ENCODE results near the gene BUD31.
A peak's percentile ranks its signal among the peaks of the same experiment; 100 is the strongest.

Gene BUD31

DNA sequence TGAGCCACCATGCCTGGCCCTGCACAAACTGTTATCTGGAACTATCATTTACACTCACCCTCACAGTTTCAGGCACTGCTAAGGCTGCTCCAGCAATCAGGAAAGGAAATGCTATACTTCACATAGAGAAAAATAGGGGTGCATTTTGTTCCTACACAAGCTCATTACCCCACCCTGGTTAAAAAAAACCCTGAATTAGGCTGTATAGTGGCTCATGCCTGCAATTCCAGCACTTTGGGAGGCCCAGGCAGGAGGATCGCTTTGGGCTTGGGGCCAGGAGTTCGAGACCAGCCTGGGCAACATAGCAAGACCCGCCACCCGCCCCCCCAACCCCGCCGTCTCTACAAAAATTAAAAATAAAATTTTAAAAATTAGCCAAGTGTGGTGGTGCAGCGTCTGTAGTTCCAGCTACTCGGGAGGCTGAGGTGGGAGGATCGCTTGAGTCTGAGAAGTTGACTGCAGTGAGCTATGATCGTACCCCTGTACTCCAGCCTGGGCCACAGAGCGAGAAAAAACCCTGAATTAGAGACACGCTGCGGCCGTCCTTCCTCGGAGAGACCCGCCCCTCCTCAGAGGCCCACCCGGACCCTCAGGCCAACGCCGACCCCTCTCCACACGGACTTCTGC, 29.3 kb downstream of the BUD31 start:
- DNase-seq: no peak

- peak; percentile 97 for DNase-seq
Measured at GRCh38 chr7:99438573-99439480, 30.1 kb downstream of the BUD31 start, which contains the start of the genes CPSF4 and PTCD1. Gene CPSF4 (plus strand): TSS chr7:99438943. CDS start chr7:99439083, 140 bp downstream. Gene PTCD1 (minus strand): TSS chr7:99438798. CDS start chr7:99435242, 3,556 bp downstream.

GRCh38 chr7:99440195-99440594, 31.4 kb downstream of the BUD31 start:
- DNase-seq: no peak

- no peak for DNase-seq
Measured at GRCh38 chr7:99446096-99446495, 37.3 kb downstream of the BUD31 start.

- no peak for DNase-seq
Measured at GRCh38 chr7:99447943-99448342, 39.2 kb downstream of the BUD31 start.

- no peak for DNase-seq
Measured at GRCh38 chr7:99448855-99449254, 40.1 kb downstream of the BUD31 start.

GRCh38 chr7:99449326-99449725, 40.6 kb downstream of the BUD31 start:
- DNase-seq: no peak

- DNase-seq: no peak
Measured at GRCh38 chr7:99451936-99452335, 43.2 kb downstream of the BUD31 start.

GRCh38 chr7:99452541-99452940, 43.8 kb downstream of the BUD31 start:
- DNase-seq: no peak

DNA sequence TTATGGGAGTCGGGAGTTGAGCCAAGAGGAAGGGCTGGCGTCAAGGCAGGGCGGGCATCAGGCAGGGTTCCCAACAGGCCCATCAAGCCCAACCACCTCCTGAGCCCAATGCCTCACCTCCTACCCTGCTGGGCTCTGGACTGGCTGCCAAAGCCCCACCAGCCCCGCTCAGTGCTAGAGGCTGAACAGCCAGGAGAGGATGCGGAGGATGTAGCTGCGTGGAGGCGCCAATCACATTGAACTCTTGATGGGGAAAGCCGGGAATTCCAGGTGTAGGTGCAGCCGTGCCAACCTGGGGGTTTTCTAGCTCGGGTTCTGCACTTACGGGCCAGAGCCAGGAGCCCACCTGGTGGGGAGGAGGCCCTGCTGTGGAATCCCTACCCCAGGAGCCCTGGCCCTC, 44.3 kb downstream of the BUD31 start:
- DNase-seq: no peak

- no peak for DNase-seq
Measured at GRCh38 chr7:99455874-99456273, 47.1 kb downstream of the BUD31 start.

DNA sequence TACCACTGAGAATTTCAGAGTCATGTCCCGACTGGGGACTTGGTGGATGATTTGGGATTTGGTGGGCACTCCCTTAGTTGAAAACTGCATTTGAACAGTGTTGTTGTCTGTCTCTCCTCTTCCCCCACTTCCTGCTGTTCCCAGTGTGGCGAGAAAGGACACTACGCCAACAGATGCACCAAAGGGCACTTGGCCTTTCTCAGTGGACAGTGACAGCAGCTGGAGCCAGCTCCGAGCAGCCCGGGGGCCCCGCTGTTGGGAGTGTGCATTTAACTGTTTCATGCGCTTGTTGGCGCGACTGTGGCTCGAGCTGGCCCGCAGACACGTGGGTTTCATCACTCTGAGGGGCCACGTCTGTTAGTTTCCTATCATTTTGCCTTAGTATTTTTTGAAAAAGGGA, 47.5 kb downstream of the BUD31 start:
- DNase-seq: no peak

GRCh38 chr7:99457050-99457649, 48.4 kb downstream of the BUD31 start:
- no peak for DNase-seq

- no peak for DNase-seq
Measured at GRCh38 chr7:99457650-99458493, 49.1 kb downstream of the BUD31 start.

DNA sequence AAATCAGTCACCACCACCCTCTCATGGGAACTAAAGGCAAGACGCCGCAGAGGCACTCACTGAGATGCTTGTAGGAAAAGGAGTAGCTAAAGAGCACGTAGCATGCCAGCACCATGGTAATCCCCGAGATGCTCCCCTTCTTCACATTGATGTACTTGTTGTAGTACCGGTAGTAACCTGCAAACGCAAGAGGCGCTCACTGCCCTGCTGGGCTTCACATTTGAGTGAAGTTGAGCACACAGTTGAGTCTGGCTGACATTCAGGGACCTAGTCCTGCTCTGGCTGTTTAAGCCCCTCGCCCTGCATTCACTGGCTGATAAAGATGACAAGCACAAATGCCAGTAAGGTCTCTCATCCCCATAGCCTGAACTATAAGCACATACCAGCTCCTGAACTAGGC, 50.3 kb downstream of the BUD31 start:
- no peak for DNase-seq

DNA sequence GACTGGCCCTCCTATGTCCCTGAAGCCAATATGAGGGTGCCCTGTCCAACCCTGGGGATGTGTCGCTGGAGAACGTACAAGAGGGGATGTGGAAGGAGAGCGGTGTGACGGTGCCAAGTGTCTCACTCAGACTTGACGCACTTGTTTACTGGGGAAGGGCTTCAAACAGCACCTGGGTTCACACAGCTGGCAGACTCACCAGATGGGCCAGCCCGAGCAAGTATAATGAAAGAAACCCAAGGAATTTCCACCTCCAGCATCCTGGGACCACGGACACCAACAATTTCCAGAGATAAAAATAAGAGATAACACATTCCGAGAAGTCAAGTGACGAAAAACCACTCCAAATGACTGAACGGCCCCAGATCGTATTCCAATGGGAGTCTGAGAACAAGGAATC, 51.9 kb downstream of the BUD31 start:
- no peak for DNase-seq

GRCh38 chr7:99461221-99461620, 52.5 kb downstream of the BUD31 start:
- no peak for DNase-seq

GRCh38 chr7:99465421-99465768, 56.6 kb downstream of the BUD31 start:
- no peak for DNase-seq

DNA sequence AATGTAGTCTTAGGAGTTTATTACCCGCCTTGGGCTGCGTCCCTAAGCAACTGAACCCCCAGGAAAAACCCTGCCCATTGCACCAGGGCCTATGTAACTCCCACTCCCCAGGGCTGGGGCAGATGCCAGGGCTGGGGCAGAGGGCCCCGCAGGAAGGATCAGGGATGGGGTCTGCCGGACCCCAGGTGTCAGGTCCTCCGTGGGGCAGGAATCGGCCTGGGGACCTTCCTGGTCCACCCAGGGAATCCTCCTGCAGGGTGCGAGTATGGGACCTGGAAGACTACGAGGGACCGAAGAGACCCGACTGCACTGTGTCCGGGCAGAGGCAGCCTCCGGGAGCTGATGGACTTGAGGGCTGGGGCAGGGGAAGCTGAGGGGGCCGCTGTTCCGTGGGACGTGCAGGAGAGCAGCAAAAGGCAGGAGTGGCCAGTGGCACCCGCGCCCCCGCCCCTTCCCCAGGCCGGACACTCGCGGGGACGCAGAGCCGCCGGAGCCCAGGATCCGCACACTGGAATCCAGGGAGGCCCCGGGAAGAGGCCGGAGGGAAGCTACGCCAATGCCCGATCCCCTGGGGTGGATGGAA, 59.7 kb downstream of the BUD31 start:
- no peak for DNase-seq

Data from right forelimb (tissue), 1 donor.